Stimulated activated CD4-positive, alpha-beta T cell treated with anti-CD3 and anti-CD28 coated beads, TNF-alpha, amount 100 ng/mL, for 1 hour (primary cell): ENCODE results near the gene AADACL4.

Experiments used
- DNase-seq, 3 donors: peaks; one replicate each; pipeline ENCODE4 v3.0.0-alpha.2; 2020; ENCODE audit warnings: low read depth in 3 of 3, low spot score in 1 of 3

Gene AADACL4

GRCh38 chr1:12643785-12644184 is at the start of gene AADACL4:
Gene AADACL4 (plus strand): TSS chr1:12644085. CDS start chr1:12644547, 462 bp downstream.
- DNase-seq: no peak

GRCh38 chr1:12594490-12594889 is 49.4 kb upstream of the AADACL4 start:
- no peak for DNase-seq

DNA sequence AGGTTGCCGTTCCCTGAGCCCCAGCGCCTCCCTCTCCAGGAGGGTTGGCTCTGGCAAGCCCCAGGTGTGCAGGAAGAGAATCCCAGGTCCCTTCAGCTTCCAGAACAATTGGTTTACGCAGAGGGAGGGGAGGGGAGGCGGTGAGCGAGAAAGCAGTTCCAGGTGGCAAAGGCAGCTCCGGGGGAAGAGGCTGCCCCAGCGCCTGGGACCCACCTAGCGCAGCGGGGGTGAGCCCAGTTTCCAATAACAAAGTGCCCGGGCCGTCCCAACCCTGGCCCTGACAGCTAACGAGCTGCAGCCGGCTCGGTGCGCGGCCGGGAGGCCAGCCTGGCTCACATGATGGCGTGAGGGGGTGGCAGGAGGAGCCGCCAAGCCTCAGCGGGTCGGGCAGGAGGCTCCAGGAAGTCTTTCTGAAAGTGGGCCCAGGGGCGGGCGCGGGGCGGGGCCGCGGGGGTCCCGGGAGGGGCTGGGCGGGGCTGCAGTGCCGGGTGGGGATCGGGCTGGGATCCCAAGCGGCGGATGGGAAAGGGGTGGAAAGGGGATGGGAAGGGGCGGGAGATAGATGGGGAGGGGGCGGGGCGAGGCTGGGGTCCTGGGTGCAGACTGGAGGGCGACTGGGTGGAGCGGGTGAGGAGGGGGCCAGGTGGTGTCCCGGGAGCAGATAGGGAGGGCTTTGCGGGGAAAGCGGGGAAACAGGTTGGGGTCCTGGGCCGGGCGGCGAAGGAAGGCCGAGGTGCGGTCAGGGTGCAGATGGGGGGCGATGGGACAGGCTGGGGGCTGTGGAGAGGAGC is 48.7 kb upstream of the AADACL4 start:
- DNase-seq: no peak

GRCh38 chr1:12595757-12596006 is 48.2 kb upstream of the AADACL4 start:
- DNase-seq: no peak

GRCh38 chr1:12596007-12596821 is 47.7 kb upstream of the AADACL4 start:
- DNase-seq: no peak

GRCh38 chr1:12597792-12598191 is 46.1 kb upstream of the AADACL4 start:
- no peak for DNase-seq

GRCh38 chr1:12598974-12599373 is 44.9 kb upstream of the AADACL4 start:
- DNase-seq: no peak

DNA sequence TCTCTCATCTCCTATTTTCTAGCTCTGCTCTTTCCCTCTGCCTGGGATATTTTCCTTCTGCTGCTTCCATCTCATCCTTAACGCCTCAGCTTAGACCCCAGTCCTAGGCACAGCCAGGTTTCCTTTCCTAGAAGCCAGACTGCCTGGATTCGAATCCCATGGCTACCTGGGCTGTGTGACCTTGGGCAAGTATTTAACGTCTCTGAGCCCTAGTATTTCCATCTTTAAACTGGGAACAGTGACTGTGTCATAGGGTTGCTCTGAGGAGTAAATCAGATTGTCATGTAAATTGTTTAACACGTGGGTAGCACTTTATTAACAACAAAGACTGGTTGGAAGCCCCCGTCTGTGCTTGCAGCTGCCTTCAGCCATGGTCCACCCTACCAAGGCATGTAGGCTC is 44.2 kb upstream of the AADACL4 start:
- DNase-seq: no peak

DNA sequence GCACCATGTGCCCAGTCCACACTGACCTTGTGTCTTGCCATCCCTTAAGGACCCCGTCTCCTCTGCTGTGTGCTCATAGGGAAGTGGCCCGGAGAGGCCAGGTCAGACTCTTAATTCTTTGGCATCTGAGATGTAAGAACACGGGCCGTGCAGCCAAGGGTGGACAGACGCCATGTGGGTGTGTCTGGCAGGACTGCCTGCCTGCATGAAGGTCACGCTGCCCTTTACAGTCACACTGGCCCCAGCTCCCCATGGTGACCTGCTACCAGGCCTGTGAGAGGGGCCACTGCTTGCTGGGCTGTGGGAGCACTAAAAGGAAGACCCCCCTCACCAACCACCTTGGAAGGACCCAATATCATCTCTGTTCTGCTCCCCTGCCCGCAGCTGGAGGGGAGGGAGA is 43.5 kb upstream of the AADACL4 start:
- DNase-seq: no peak

GRCh38 chr1:12600880-12601633 is 42.8 kb upstream of the AADACL4 start:
- DNase-seq: no peak

DNA sequence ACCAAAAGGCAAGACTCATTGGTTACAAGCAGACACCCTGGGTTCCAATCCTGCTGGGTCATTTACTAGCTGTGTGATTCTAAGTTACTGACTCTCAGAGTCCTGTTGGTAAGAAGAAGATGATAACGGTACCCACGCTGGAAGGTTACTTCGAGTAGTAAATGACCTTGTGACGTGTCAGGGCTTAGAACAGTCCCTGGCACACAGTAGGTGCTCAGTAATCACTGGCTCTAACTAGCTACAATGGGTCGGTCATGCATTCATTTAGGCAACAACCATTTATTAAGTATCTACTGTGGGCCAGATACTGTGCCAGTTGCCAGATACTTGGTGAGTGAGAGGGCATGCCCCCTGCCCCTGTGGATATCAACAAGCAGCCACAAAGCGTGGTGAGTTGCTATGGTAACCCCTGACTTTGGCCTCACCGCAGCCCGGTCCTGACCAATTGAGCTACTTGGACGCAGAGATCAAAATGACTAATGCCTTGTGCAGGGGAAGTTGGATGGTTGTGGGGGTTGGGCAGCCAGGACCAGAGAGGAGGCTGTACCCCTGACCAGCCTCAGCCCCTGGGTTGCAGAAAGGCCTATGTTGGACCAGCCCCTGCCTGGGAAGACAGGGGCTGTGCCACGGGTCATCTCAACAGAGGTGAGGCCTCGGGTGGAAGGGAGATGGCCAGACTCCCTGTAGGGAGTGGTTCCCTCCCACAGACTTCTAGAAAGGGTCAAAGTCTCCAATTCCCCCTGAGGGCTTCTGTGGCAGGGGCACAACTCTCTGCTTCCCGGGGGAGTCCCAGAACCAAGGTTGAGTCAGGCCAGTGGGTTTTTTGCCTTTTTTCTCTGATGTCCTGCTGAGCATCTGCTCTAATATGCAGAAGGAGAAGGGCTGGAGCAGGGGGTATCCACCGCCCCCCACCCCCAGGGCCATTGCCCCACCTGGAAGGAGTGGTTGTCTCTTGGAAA is 41.9 kb upstream of the AADACL4 start:
- DNase-seq: no peak

- DNase-seq: no peak
These were observed 41.2 kb upstream of the AADACL4 start for GRCh38 chr1:12602659-12603024.

DNA sequence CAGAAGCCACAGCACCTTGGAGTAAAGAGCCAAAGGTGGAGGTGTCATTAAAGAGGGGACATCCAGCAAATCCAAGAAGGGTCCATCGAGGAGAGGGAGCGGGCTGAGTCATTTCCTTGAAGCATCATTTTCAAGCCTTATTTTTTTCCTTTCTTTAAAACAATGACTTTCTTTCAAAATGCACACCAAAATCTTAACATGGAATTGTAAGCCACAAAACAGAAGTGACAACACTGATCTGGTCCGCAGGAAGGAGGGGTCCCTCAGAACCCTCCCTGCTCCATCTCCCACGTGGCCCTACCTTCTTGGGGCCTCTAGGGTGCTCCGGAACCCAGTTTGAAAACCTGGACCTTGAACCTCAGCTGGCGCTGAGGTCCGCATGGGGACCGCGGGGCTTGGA is 40.7 kb upstream of the AADACL4 start:
- DNase-seq: no peak

- DNase-seq: peak in 2 of 3 donors; percentile 37 to 47
These were observed 39.6 kb upstream of the AADACL4 start for GRCh38 chr1:12604114-12604874.

DNA sequence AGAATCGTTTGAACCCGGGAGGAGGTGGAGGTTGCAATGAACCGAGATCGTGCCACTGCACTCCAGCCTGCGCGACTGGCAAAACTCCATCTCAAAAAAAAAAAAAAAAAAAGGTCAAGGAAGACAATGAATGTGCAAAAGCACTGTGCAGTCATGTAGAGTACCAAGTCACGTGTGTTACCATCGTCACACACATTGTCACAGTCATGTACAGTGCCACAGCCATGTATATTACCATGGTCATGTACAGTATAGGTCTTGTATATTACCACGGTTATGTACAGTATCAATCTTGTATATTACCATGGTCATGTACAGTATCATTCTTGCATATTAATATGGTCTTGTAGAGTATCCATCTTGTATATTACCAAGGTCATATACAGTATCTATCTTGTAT is 38.9 kb upstream of the AADACL4 start:
- DNase-seq: no peak

DNA sequence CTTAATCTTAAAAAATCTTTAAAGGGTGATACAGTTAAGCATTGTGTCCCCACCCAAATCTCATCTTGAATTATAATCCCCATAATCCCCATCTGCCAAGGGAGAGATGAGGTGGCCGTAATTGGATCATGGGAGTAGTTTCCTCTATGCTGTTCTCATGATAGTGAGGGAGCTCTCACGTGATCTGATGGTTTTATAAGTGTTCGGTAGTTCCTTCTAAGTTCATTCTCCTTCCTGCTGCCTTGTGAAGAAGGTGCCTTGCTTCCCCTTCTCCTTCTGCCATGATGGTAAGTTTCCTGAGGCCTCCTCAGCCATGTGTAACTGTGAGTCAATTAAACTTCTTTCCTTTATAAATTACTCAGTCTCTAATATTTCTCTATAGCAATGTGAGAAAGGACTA is 36.6 kb upstream of the AADACL4 start:
- no peak for DNase-seq

DNA sequence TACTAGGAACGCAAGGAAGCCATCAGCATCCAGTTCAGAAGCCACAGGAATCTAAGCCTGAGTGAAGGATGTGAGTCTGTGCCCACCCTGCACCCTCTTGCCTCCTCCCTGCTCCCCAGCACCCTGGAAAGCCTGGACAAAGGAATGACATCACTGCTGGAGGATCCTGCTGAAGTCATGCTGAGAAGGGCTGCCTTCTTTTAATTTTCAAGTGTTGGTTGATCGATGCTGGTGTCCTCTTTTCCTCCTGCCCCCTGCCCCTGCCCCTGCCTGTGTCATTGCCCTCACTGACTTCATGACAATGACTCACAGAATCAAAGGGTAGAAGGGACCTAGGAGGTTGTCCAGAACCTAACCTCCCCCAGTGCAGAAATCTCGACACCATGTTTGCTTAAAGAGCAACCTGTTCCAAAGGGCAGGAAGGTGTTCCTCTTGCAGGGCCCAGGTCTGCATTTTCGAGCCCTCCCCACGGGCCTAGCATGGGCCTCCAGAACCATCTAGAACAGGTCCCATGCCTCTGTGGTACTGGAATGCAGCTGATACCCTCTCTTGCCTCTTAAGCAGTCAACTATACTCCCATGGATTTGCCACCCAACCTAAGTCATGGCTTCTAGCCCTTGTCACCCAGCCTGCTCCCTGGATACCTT is 35.5 kb upstream of the AADACL4 start:
- DNase-seq: no peak

DNA sequence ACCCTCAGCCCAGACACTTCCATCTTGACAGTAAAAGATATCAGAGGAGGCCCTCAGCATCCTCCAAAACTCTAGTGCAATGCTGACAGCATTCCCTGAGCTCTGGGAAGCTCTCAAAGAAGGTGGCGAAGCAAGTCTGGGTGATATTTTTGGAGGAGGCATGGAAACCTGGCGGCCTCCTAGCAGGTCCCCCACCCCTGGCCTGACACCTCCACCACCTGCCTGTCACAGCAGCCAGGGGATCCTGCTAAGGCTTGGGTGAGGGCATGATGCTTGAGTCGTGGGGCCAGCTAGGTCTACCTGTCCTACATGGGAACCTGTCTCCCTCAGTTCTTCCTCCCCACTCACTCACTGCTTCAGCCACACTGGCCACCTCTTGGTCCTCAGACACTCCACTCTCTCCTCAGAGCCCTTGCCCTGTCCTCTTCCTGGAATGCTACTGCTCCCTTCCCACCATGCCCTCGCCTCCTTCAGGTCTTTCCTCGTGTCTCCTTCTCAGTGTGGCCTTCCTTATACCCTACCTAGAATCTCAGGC is 34.3 kb upstream of the AADACL4 start:
- no peak for DNase-seq

- DNase-seq: no peak
These were observed 33.5 kb upstream of the AADACL4 start for GRCh38 chr1:12610305-12610935.
